Measurements from ENCODE around the gene C19orf81. TPM values are rescaled to one million over a fixed set of nuclear protein-coding genes. Genes with fewer than 3 reads are reported as not detected.

The C19orf81 gene
- total and polyA plus RNA-seq, 9 of the 15 experiments (the other 6 are each of a cell fraction or from before 2014, with no cell fraction given), result 2.5 to 42.9 (median 33.0) TPM; not detected in 4

DNA sequence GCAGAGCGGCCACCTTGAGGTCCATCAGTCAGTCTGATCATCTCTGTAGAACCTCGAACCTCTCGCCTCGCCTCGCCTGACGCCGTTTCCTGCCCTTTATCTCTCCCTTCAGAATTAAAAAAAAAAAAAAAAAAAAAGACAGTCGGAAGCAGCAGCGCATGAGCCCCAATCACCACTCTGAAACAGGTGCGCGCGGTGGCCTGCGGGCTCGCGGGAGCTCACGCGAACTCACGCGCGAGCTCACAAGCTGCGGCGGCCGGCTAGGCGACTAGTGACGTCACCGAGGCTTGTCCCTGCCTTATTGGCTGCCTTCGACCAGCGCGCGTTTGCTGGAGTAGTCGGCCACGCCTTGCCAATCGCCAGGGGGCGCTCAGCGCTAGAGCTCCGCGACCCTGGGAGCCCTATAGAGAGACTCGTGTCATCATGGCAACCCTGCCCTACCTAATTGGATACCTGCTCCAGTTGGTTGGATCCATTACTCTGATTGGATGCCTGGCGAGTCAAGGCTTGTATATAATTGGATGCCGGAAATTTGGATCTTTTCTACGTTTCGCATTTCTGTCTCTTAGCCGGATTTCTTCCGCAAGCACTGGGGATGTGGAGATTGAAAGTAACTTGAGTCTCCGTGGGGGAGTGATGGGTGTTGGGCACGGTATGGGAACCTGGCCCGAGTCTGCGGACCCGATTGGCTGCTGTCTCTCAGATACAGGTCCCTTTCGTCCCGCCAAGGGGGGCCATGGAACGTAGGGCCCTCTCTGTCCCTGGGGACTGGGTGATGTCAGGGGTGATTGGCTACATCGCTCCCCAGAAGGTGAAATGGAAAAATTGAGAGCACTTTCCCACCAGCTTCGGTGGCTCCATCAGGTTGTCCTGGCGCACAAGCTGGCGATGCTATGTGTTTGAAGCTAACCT is 41.1 kb upstream of the C19orf81 start (continued):
- TF ChIP-seq ETV5 (CRISPR knock-in tag; IDR thresholded peaks at IDR 0.05; ENCODE audit: low read depth) (peak; percentile 59; the same call in 1 of the 2 replicates), HDGF (IDR thresholded peaks at IDR 0.05) (no peak), ATF1 (CRISPR knock-in tag; IDR thresholded peaks at IDR 0.05) (peak; percentile 71; the same call in 1 of the 2 replicates), ATF1 (tag; IDR thresholded peaks at IDR 0.05) (peak; percentile 99), ZZZ3 (IDR thresholded peaks at IDR 0.05) (no peak), RAD51 (IDR thresholded peaks at IDR 0.05; ENCODE audit: borderline replicate concordance, low read depth) (no peak), MEF2A (IDR thresholded peaks at IDR 0.05; ENCODE audit: control insufficient read depth, low read depth, low read length) (no peak), MYC (IDR thresholded peaks at IDR 0.05; ENCODE audit: low read depth, low read length) (peak; percentile 67), MYC (CRISPR knock-in tag; IDR thresholded peaks at IDR 0.05; ENCODE audit: borderline replicate concordance, low read depth) (no peak), MYBL2 (IDR thresholded peaks at IDR 0.05; ENCODE audit: low read depth) (no peak), MYBL2 (CRISPR knock-in tag; IDR thresholded peaks at IDR 0.05; ENCODE audit: borderline replicate concordance) (no peak), BRD9 (IDR thresholded peaks at IDR 0.05; ENCODE audit: low read depth, partially characterized antibody) (no peak), JUND (IDR thresholded peaks at IDR 0.05; ENCODE audit: borderline replicate concordance, low read depth, low read length) (peak; percentile 91), JUND (tag; IDR thresholded peaks at IDR 0.05; ENCODE audit: borderline replicate concordance, low read depth, low read length) (peak; percentile 73; the same call in 2 of the 3 replicates), KDM1A (IDR thresholded peaks at IDR 0.05) (no peak), CC2D1A (IDR thresholded peaks at IDR 0.05) (peak; percentile 89), BCL6 (CRISPR knock-in tag; IDR thresholded peaks at IDR 0.05) (no peak), SRSF9 (IDR thresholded peaks at IDR 0.05; ENCODE audit: borderline replicate concordance, low read depth, low read length) (no peak), ZNF134 (CRISPR knock-in tag; conservative IDR thresholded peaks at IDR 0.05) (no peak), TAF15 (IDR thresholded peaks at IDR 0.05; ENCODE audit: low read depth, low read length) (no peak), ZNF324 (CRISPR knock-in tag; IDR thresholded peaks at IDR 0.05) (no peak), FOS (IDR thresholded peaks at IDR 0.05; ENCODE audit: extremely low read depth, insufficient read length) (peak; percentile 77)
- TF ChIP-seq, protein P1, sequence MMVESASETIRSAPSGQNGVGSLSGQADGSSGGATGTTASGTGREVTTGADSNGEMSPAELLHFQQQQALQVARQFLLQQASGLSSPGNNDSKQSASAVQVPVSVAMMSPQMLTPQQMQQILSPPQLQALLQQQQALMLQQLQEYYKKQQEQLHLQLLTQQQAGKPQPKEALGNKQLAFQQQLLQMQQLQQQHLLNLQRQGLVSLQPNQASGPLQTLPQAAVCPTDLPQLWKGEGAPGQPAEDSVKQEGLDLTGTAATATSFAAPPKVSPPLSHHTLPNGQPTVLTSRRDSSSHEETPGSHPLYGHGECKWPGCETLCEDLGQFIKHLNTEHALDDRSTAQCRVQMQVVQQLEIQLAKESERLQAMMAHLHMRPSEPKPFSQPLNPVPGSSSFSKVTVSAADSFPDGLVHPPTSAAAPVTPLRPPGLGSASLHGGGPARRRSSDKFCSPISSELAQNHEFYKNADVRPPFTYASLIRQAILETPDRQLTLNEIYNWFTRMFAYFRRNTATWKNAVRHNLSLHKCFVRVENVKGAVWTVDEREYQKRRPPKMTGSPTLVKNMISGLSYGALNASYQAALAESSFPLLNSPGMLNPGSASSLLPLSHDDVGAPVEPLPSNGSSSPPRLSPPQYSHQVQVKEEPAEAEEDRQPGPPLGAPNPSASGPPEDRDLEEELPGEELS (CRISPR knock-in tag; IDR thresholded peaks at IDR 0.05; ENCODE audit: borderline replicate concordance), result no peak
- TF ChIP-seq, protein P2, sequence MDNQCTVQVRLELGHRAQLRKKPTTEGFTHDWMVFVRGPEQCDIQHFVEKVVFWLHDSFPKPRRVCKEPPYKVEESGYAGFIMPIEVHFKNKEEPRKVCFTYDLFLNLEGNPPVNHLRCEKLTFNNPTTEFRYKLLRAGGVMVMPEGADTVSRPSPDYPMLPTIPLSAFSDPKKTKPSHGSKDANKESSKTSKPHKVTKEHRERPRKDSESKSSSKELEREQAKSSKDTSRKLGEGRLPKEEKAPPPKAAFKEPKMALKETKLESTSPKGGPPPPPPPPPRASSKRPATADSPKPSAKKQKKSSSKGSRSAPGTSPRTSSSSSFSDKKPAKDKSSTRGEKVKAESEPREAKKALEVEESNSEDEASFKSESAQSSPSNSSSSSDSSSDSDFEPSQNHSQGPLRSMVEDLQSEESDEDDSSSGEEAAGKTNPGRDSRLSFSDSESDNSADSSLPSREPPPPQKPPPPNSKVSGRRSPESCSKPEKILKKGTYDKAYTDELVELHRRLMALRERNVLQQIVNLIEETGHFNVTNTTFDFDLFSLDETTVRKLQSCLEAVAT (IDR thresholded peaks at IDR 0.05), result peak in 1 of 2 experiments; percentile 27; a peak in 1 of 4 replicates
- TF ChIP-seq, protein P3, sequence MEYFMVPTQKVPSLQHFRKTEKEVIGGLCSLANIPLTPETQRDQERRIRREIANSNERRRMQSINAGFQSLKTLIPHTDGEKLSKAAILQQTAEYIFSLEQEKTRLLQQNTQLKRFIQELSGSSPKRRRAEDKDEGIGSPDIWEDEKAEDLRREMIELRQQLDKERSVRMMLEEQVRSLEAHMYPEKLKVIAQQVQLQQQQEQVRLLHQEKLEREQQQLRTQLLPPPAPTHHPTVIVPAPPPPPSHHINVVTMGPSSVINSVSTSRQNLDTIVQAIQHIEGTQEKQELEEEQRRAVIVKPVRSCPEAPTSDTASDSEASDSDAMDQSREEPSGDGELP (CRISPR knock-in tag; IDR thresholded peaks at IDR 0.05; ENCODE audit: borderline replicate concordance), result peak; percentile 73; the same call in 1 of the 2 replicates

All from K562 (cell line).